Neural cell (in vitro differentiated cells): ENCODE measurements around the gene POU6F2. TPM values are rescaled to one million over a fixed set of nuclear protein-coding genes. Genes with fewer than 3 reads are reported as not detected.

Experiments used
- H2AFZ ChIP-seq: fragments of 200-600, 300-800 bp; sonication (generic), shearing (Covaris generic); 2 replicates; pipeline ENCODE4 v1.6.0; 2014; ENCODE audit warnings: low read depth, mild to moderate bottlenecking, antibody characterized with exemption, low read length, moderate library complexity
- H3F3A ChIP-seq: fragments of 200-600 bp; shearing (Covaris generic); 2 replicates; pipeline ENCODE4 v1.6.1; 2016; ENCODE audit warnings: mild to moderate bottlenecking, moderate library complexity, mixed read lengths, antibody characterized with exemption, low read length; ENCODE audit not compliant: insufficient read depth, poor library complexity, severe bottlenecking
- H3K27ac ChIP-seq: fragments of 200-600, 300-800 bp; sonication (generic), shearing (Covaris generic); 2 replicates; pipeline ENCODE4 v1.5.1; 2014; ENCODE audit warnings: mild to moderate bottlenecking, low read length, moderate library complexity
- H3K27me3 ChIP-seq: fragments of 300-800, 200-600 bp; sonication (generic), shearing (Covaris generic); 2 replicates; pipeline ENCODE4 v1.6.0; 2014; ENCODE audit warnings: mild to moderate bottlenecking, low read depth, low read length, moderate library complexity; ENCODE audit not compliant: insufficient read depth
- H3K36me3 ChIP-seq: fragments of 300-800, 200-600 bp; sonication (generic), shearing (Covaris generic); 2 replicates; pipeline ENCODE4 v1.5.1; 2014; ENCODE audit warnings: mild to moderate bottlenecking, antibody characterized with exemption, low read length, moderate library complexity; ENCODE audit not compliant: insufficient read depth
- H3K4me2 ChIP-seq: fragments of 300-800, 200-600 bp; sonication (generic), shearing (Covaris generic); 2 replicates; pipeline ENCODE4 v1.6.0; 2014; ENCODE audit warnings: mild to moderate bottlenecking, low read length
- H3K4me3 ChIP-seq: fragments of 300-800, 200-600 bp; sonication (generic), shearing (Covaris generic); 2 replicates; pipeline ENCODE4 v1.5.1; 2014; ENCODE audit warnings: mild to moderate bottlenecking, low read length, moderate library complexity
- H3K79me2 ChIP-seq: fragments of 200-600 bp; shearing (Covaris generic); replicated peaks from 2 replicates; pipeline ENCODE4 v1.6.0; 2014; ENCODE audit warnings: mild to moderate bottlenecking, low read length, moderate library complexity; ENCODE audit not compliant: insufficient read depth
- H3K9ac ChIP-seq: fragments of 300-800, 200-600 bp; sonication (generic), shearing (Covaris generic); 2 replicates; pipeline ENCODE4 v1.6.1; 2016; ENCODE audit warnings: mild to moderate bottlenecking, low read length, mixed read lengths
- H3K9me2 ChIP-seq: fragments of 200-600 bp; shearing (Covaris generic); 2 replicates; pipeline ENCODE4 v1.6.1; 2016; ENCODE audit warnings: mild to moderate bottlenecking, low read length, mixed read lengths; ENCODE audit not compliant: insufficient read depth
- H3K9me3 ChIP-seq: fragments of 200-600, 300-800 bp; sonication (generic), shearing (Covaris generic); 2 replicates; pipeline ENCODE4 v1.6.1; 2016; ENCODE audit warnings: mild to moderate bottlenecking, mixed run types, low read length, moderate library complexity, mixed read lengths
- H4K20me1 ChIP-seq: fragments of 200-600 bp; shearing (Covaris generic); 2 replicates; pipeline ENCODE4 v1.6.1; 2016; ENCODE audit warnings: mild to moderate bottlenecking, mixed run types; ENCODE audit not compliant: insufficient read depth
- EP300 ChIP-seq: fragments of 450-650 bp; conservative IDR thresholded peaks from 2 replicates; pipeline ENCODE4 v1.6.1; 2014; ENCODE audit warnings: antibody characterized with exemption, mild to moderate bottlenecking, moderate library complexity; ENCODE audit not compliant: poor library complexity, severe bottlenecking
- EZH2 ChIP-seq: fragments of 200-600, 300-800 bp; shearing (Covaris generic), sonication (generic); IDR thresholded peaks from 2 replicates; pipeline ENCODE4 v1.6.1; 2014; ENCODE audit warnings: antibody characterized with exemption, low read length, borderline replicate concordance, mild to moderate bottlenecking; ENCODE audit not compliant: insufficient read depth, poor library complexity, severe bottlenecking
- MXI1 ChIP-seq: fragments of 450-650 bp; conservative IDR thresholded peaks from 2 replicates; pipeline ENCODE4 v1.6.1; 2014; ENCODE audit warnings: antibody characterized with exemption, mild to moderate bottlenecking; ENCODE audit not compliant: poor library complexity, severe bottlenecking
- POLR2AphosphoS5 ChIP-seq: IDR thresholded peaks from 2 replicates; pipeline ENCODE4 v1.6.1; 2012
- RAD21 ChIP-seq: fragments of 450-650 bp; conservative IDR thresholded peaks from 2 replicates; pipeline ENCODE4 v1.6.1; 2014; ENCODE audit warnings: antibody characterized with exemption, mild to moderate bottlenecking, moderate library complexity
- REST ChIP-seq: IDR thresholded peaks from 2 replicates; pipeline ENCODE4 v1.6.1; 2012; ENCODE audit warnings: borderline replicate concordance
- SMC3 ChIP-seq: fragments of 450-650 bp; conservative IDR thresholded peaks from 2 replicates; pipeline ENCODE4 v1.6.1; 2014; ENCODE audit warnings: antibody characterized with exemption, mild to moderate bottlenecking, moderate library complexity; ENCODE audit not compliant: poor library complexity
- TAF1 ChIP-seq: IDR thresholded peaks from 2 replicates; pipeline ENCODE4 v1.6.1; 2012; ENCODE audit warnings: low read depth
- polyA plus RNA-seq: library from polyadenylated mRNA; depleted of rRNA; stranded (reverse); fragments of >200 nt; gene quantifications from 2 replicates; pipeline ENCODE4 v1.2.3, GENCODE V29; 2014
- TF ChIP-seq, protein P1 (sequence below): fragments of 450-650 bp; IDR thresholded peaks from 2 replicates; pipeline ENCODE4 v1.5.1; 2014; ENCODE audit warnings: antibody characterized with exemption, mild to moderate bottlenecking, moderate library complexity; ENCODE audit not compliant: poor library complexity, severe bottlenecking

Gene POU6F2
- polyA plus RNA-seq, 1 donor from 2014 or later = 2.8 TPM

- Histone ChIP-seq H3K4me3 (no peak overlapping the region), H2AFZ (no peak overlapping the region), H3K27me3 (no peaks in the 10 kb centered on the region), H3K9ac (no peak overlapping the region), H3K4me2 (no peak overlapping the region), H3K79me2 (no peaks in the 10 kb centered on the region), H3K9me3 (no peaks in the 10 kb centered on the region), H3K36me3 (no peaks in the 10 kb centered on the region), H3K27ac (no peak overlapping the region), H3K9me2 (no peaks in the 10 kb centered on the region), H4K20me1 (no peaks in the 10 kb centered on the region), H3F3A (no peaks in the 10 kb centered on the region)
- no peak for TF ChIP-seq RAD21
- no peak for TF ChIP-seq EZH2
- TF ChIP-seq POLR2AphosphoS5 = no peak
- TF ChIP-seq TAF1 = no peak
- no peak for TF ChIP-seq SMC3
- no peak for TF ChIP-seq EP300
These were observed 43.7 kb upstream of the POU6F2 start for GRCh38 chr7:38934051-38934450.

GRCh38 chr7:38934536-38934935, 43.2 kb upstream of the POU6F2 start:
- Histone ChIP-seq H4K20me1 (no peaks in the 10 kb centered on the region), H3K27ac (no peak overlapping the region), H3K9me3 (no peaks in the 10 kb centered on the region), H3K79me2 (no peaks in the 10 kb centered on the region), H2AFZ (no peak overlapping the region), H3K9ac (no peak overlapping the region), H3K9me2 (no peaks in the 10 kb centered on the region), H3K4me2 (no peak overlapping the region), H3K36me3 (no peaks in the 10 kb centered on the region), H3K4me3 (no peak overlapping the region), H3K27me3 (no peaks in the 10 kb centered on the region), H3F3A (no peaks in the 10 kb centered on the region)
- TF ChIP-seq MXI1 (no peak), REST (no peak), EP300 (no peak), EZH2 (no peak), POLR2AphosphoS5 (no peak), SMC3 (no peak), RAD21 (no peak), TAF1 (no peak)
- TF ChIP-seq, protein P1, sequence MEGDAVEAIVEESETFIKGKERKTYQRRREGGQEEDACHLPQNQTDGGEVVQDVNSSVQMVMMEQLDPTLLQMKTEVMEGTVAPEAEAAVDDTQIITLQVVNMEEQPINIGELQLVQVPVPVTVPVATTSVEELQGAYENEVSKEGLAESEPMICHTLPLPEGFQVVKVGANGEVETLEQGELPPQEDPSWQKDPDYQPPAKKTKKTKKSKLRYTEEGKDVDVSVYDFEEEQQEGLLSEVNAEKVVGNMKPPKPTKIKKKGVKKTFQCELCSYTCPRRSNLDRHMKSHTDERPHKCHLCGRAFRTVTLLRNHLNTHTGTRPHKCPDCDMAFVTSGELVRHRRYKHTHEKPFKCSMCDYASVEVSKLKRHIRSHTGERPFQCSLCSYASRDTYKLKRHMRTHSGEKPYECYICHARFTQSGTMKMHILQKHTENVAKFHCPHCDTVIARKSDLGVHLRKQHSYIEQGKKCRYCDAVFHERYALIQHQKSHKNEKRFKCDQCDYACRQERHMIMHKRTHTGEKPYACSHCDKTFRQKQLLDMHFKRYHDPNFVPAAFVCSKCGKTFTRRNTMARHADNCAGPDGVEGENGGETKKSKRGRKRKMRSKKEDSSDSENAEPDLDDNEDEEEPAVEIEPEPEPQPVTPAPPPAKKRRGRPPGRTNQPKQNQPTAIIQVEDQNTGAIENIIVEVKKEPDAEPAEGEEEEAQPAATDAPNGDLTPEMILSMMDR = no peak
